Keratinocyte (primary cell): ENCODE measurements around the gene F10. TPM values are rescaled to one million over a fixed set of nuclear protein-coding genes. Genes with fewer than 3 reads are reported as not detected.

Experiments used
- DNase-seq: peaks from one replicate; pipeline ENCODE4 v3.0.0-alpha.2; 2011; ENCODE audit warnings: low read depth, missing footprints, low spot score
- FAIRE-seq: peaks from 2 replicates; lab custom pipeline; 2011; peaks lifted over from hg19 to GRCh38; lab: Jason Lieb, UNC
- H2AFZ ChIP-seq: 2 replicates; pipeline ENCODE4 v1.6.0; 2012; ENCODE audit warnings: low read length, control low read depth, inconsistent platforms; ENCODE audit not compliant: control insufficient read depth
- H3K27ac ChIP-seq: 2 replicates; pipeline ENCODE4 v1.5.1; 2011; ENCODE audit warnings: low read length; ENCODE audit not compliant: control insufficient read depth, insufficient read depth
- H3K27me3 ChIP-seq: 3 replicates; pipeline ENCODE4 v1.6.0; 2011; ENCODE audit warnings: low read length; ENCODE audit not compliant: control insufficient read depth, insufficient read depth; ENCODE audit errors: extremely low read depth
- H3K36me3 ChIP-seq, 2 experiments: 2 replicates in 1 of 2; 3 replicates in 1 of 2; pipeline ENCODE4 v1.5.1; 2011; ENCODE audit warnings: low read length in 2 of 2, mild to moderate bottlenecking in 1 of 2; ENCODE audit not compliant: control insufficient read depth in 2 of 2, insufficient read depth in 2 of 2; ENCODE audit errors: extremely low read depth in 1 of 2
- H3K4me1 ChIP-seq: 3 replicates; pipeline ENCODE4 v1.5.1; 2011; ENCODE audit warnings: low read length; ENCODE audit not compliant: control insufficient read depth, insufficient read depth; ENCODE audit errors: extremely low read depth
- H3K4me2 ChIP-seq: 3 replicates; pipeline ENCODE4 v1.6.0; 2011; ENCODE audit warnings: low read depth, low read length; ENCODE audit not compliant: control insufficient read depth, insufficient read depth; ENCODE audit errors: extremely low read depth
- H3K4me3 ChIP-seq, 3 experiments: fragments of 200-600 bp in 1 of 3; sonication (generic) in 1 of 3; 2 replicates in 2 of 3; 3 replicates in 1 of 3; pipeline ENCODE4 v1.5.1; 2011 to 2016; ENCODE audit warnings: low read length in 3 of 3, mild to moderate bottlenecking in 3 of 3, control low read depth in 2 of 3, inconsistent platforms in 1 of 3, low read depth in 1 of 3, mixed read lengths in 1 of 3, mixed run types in 1 of 3, moderate library complexity in 1 of 3; ENCODE audit not compliant: control insufficient read depth in 2 of 3, insufficient read depth in 2 of 3; ENCODE audit errors: extremely low read depth in 1 of 3
- H3K79me2 ChIP-seq: 2 replicates; pipeline ENCODE4 v1.6.0; 2012; ENCODE audit warnings: low read length; ENCODE audit not compliant: control insufficient read depth, insufficient read depth
- H3K9ac ChIP-seq: 3 replicates; pipeline ENCODE4 v1.6.0; 2011; ENCODE audit warnings: low read length; ENCODE audit not compliant: control insufficient read depth, insufficient read depth; ENCODE audit errors: extremely low read depth
- H3K9me1 ChIP-seq: 3 replicates; pipeline ENCODE4 v1.6.0; 2011; ENCODE audit warnings: low read length; ENCODE audit not compliant: control insufficient read depth, insufficient read depth; ENCODE audit errors: extremely low read depth
- H3K9me3 ChIP-seq: 2 replicates; pipeline ENCODE4 v1.5.1; 2012; ENCODE audit warnings: low read depth, low read length; ENCODE audit not compliant: control insufficient read depth
- H4K20me1 ChIP-seq: 3 replicates; pipeline ENCODE4 v1.6.0; 2011; ENCODE audit warnings: low read length; ENCODE audit not compliant: control insufficient read depth, insufficient read depth; ENCODE audit errors: extremely low read depth
- EZH2 ChIP-seq: IDR thresholded peaks from one replicate; pipeline ENCODE4 v1.6.1; 2012; ENCODE audit warnings: inconsistent platforms, mild to moderate bottlenecking, low read length, moderate library complexity
- dilution Hi-C: fragments of 300-500 bp; cut with MboI; formaldehyde crosslinking; loops from one replicate; pipeline ENCODE4 v1.7.0; 2020; ENCODE audit warnings: low sequenced_read_pairs; ENCODE audit not compliant: extremely low pct_ligation_motif_present
- polyA plus RNA-seq, 5 experiments: library from polyadenylated mRNA; depleted of rRNA in 3 of 5; stranded (reverse) in 3 of 5; stranded (forward) in 1 of 5; unstranded in 1 of 5; fragments of >200 nt; gene quantifications; 1 replicate in 1 of 5; 2 replicates in 3 of 5; 3 replicates in 1 of 5; pipeline versions ENCODE4 v1.2.1 to v1.2.3, GENCODE V29; 2011 to 2012; ENCODE audit warnings: missing spikeins in 2 of 5, low read depth in 1 of 5, low replicate concordance in 1 of 5
- TF ChIP-seq, protein P1 (sequence below), 3 experiments: IDR thresholded peaks in 1 of 3; conservative IDR thresholded peaks in 1 of 3; optimal IDR thresholded peaks in 1 of 3; 2 replicates in 2 of 3; 3 replicates in 1 of 3; pipeline versions ENCODE3 to v1.5.1; 2011; ENCODE audit warnings: low read length in 3 of 3, mild to moderate bottlenecking in 3 of 3, moderate library complexity in 2 of 3, control low read depth in 1 of 3, inconsistent platforms in 1 of 3; ENCODE audit not compliant: insufficient read depth in 2 of 3; ENCODE audit errors: extremely low read depth in 1 of 3

Gene F10
- polyA plus RNA-seq, 1 donor (not counting 4 experiments of a cell fraction or from before 2014, with no cell fraction given): not detected

DNA sequence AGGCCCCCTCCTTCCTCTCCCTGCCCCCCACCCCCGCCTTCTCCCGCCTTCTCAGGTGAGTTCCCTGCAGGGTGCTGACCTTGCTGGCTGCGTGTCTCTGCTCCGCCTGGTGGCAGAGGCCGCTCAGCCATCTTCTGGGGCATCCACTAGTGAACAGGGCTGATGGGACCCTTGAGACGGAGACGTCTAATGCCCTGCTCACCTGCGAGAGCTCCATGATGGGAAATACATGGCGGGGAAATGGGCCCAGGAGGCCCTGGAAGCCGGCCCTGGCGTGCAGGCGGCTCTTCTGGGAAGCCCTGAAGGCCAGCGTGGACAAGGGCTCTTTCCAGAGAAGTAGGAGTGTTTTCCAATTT is 32.2 kb upstream of the F10 start:
- H3K4me1 ChIP-seq: no peaks in the 10 kb centered on the region
- dilution Hi-C loops: no loop called here
- H3K4me2 ChIP-seq: no peak overlapping the region
- no peaks in the 10 kb centered on the region for H3K9me1 ChIP-seq
- H3K79me2 ChIP-seq: no peaks in the 10 kb centered on the region
- H3K9ac ChIP-seq: no peak overlapping the region
- DNase-seq (no peak), FAIRE-seq (no peak)
- H3K27me3 ChIP-seq: no peaks in the 10 kb centered on the region
- no peak overlapping the region for H2AFZ ChIP-seq
- TF ChIP-seq EZH2: no peak
- TF ChIP-seq, protein P1, sequence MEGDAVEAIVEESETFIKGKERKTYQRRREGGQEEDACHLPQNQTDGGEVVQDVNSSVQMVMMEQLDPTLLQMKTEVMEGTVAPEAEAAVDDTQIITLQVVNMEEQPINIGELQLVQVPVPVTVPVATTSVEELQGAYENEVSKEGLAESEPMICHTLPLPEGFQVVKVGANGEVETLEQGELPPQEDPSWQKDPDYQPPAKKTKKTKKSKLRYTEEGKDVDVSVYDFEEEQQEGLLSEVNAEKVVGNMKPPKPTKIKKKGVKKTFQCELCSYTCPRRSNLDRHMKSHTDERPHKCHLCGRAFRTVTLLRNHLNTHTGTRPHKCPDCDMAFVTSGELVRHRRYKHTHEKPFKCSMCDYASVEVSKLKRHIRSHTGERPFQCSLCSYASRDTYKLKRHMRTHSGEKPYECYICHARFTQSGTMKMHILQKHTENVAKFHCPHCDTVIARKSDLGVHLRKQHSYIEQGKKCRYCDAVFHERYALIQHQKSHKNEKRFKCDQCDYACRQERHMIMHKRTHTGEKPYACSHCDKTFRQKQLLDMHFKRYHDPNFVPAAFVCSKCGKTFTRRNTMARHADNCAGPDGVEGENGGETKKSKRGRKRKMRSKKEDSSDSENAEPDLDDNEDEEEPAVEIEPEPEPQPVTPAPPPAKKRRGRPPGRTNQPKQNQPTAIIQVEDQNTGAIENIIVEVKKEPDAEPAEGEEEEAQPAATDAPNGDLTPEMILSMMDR (optimal IDR thresholded peaks at IDR 0.05 in 1 of 3, IDR thresholded peaks at IDR 0.05 in 1 of 3, conservative IDR thresholded peaks at IDR 0.05 in 1 of 3; ENCODE audit: extremely low read depth in 1 of 3, insufficient read depth in 2 of 3, low read length in 3 of 3): no peak
- no peaks in the 10 kb centered on the region for H3K9me3 ChIP-seq
- H3K36me3 ChIP-seq: no peaks in the 10 kb centered on the region
- H3K4me3 ChIP-seq: no peak overlapping the region
- H3K27ac ChIP-seq: no peak overlapping the region
- no peaks in the 10 kb centered on the region for H4K20me1 ChIP-seq

DNA sequence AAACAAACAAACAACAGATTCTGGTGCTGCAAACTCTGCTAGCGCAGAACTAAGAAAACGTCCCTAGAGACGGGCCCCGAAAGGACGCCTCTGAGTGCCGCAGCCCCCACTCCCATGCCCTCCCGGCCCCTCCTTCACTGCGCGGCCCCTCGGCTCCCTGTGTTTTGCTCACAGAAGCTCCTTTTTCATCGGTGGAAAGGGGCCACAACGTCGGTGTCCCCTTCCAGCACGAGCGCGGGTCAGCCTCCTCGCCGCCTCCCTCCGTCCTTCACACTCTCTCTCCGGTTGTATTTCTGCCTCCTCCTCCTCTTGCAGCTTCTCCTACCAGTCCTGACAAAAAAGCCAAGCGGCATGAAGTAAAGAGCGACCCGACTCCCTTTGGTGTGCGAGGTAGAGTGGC is 31.8 kb upstream of the F10 start:
- dilution Hi-C loops: no loop called here
- TF ChIP-seq EZH2: no peak
- TF ChIP-seq, protein P1 (optimal IDR thresholded peaks at IDR 0.05 in 1 of 3, IDR thresholded peaks at IDR 0.05 in 1 of 3, conservative IDR thresholded peaks at IDR 0.05 in 1 of 3; ENCODE audit: extremely low read depth in 1 of 3, insufficient read depth in 2 of 3, low read length in 3 of 3): no peak
- Histone ChIP-seq H3K9me1 (no peaks in the 10 kb centered on the region), H3K9ac (no peak overlapping the region), H4K20me1 (no peaks in the 10 kb centered on the region), H3K36me3 (no peaks in the 10 kb centered on the region), H2AFZ (no peak overlapping the region), H3K4me3 (no peak overlapping the region), H3K27ac (no peak overlapping the region), H3K4me2 (no peak overlapping the region), H3K9me3 (no peaks in the 10 kb centered on the region), H3K4me1 (no peaks in the 10 kb centered on the region), H3K27me3 (no peaks in the 10 kb centered on the region), H3K79me2 (no peaks in the 10 kb centered on the region)
- FAIRE-seq (no peak), DNase-seq (no peak)
